ENCODE data around the gene CATSPER1.

CATSPER1 gene

GRCh38 chr11:66046901-66047300 is 20.6 kb upstream of the CATSPER1 start:
- no peaks in the 10 kb centered on the region for H4K20me1 ChIP-seq (ENCODE audit: insufficient read depth, low read length)
- DNase-seq = no peak
- H3K9ac ChIP-seq (ENCODE audit: low read depth, low read length) = no peak overlapping the region
- no peaks in the 10 kb centered on the region for H3K27me3 ChIP-seq (ENCODE audit: insufficient read depth, low read length, poor library complexity)
- no peak overlapping the region for H3K4me3 ChIP-seq (ENCODE audit: low read depth in 1 of 2, low read length in 2 of 2)
- no peak overlapping the region for H3K4me2 ChIP-seq (ENCODE audit: insufficient read depth, low read length)
- H3K79me2 ChIP-seq (ENCODE audit: insufficient read depth, low read length) = no peaks in the 10 kb centered on the region
- no peak for ATAC-seq (ENCODE audit: insufficient read depth, low read depth)
- no peak overlapping the region for H2AFZ ChIP-seq (ENCODE audit: low read depth, low read length)
- TF ChIP-seq CTCF (IDR thresholded peaks at IDR 0.05; ENCODE audit: borderline replicate concordance, extremely low read depth, low read length, poor library complexity, severe bottlenecking) = no peak
- H3K9me3 ChIP-seq (ENCODE audit: insufficient read depth, low read length, severe bottlenecking) = no peaks in the 10 kb centered on the region
- H3K27ac ChIP-seq (ENCODE audit: low read length) = no peak overlapping the region
- H3K36me3 ChIP-seq (ENCODE audit: insufficient read depth, low read length) = no peaks in the 10 kb centered on the region
- peaks cover 25% of the 10 kb centered on the region for H3K4me1 ChIP-seq (ENCODE audit: insufficient read depth, low read length)

- TF ChIP-seq EZH2 (IDR thresholded peaks at IDR 0.05; ENCODE audit: borderline replicate concordance, low read depth, low read length, severe bottlenecking) (no peak), CTCF (IDR thresholded peaks at IDR 0.05; ENCODE audit: borderline replicate concordance, extremely low read depth, low read length, poor library complexity, severe bottlenecking) (peak; percentile 97)
- Histone ChIP-seq H3K27ac (ENCODE audit: low read length) (no peak overlapping the region), H3K27me3 (ENCODE audit: insufficient read depth, low read length, poor library complexity) (no peaks in the 10 kb centered on the region), H3K9me3 (ENCODE audit: insufficient read depth, low read length, severe bottlenecking) (no peaks in the 10 kb centered on the region), H3K4me3 (ENCODE audit: low read depth in 1 of 2, low read length in 2 of 2) (peak overlapping the region in 1 of 2 experiments; percentile 25; a peak in 1 of 4 replicates), H3K36me3 (ENCODE audit: insufficient read depth, low read length) (no peaks in the 10 kb centered on the region), H4K20me1 (ENCODE audit: insufficient read depth, low read length) (no peaks in the 10 kb centered on the region), H3K9ac (ENCODE audit: low read depth, low read length) (peak overlapping the region; percentile 18; the same call in 1 of the 2 replicates), H3K4me2 (ENCODE audit: insufficient read depth, low read length) (peak overlapping the region; percentile 59), H3K79me2 (ENCODE audit: insufficient read depth, low read length) (no peaks in the 10 kb centered on the region), H3K4me1 (ENCODE audit: insufficient read depth, low read length) (peaks cover 13% of the 10 kb centered on the region), H2AFZ (ENCODE audit: low read depth, low read length) (peak overlapping the region; percentile 77)
- DNase-seq (peak; percentile 89), ATAC-seq (ENCODE audit: insufficient read depth, low read depth) (peak; percentile 97)
These were observed 18.9 kb upstream of the CATSPER1 start for GRCh38 chr11:66045177-66045639.

GRCh38 chr11:66044757-66045156 is 18.5 kb upstream of the CATSPER1 start:
- no peaks in the 10 kb centered on the region for H3K36me3 ChIP-seq (ENCODE audit: insufficient read depth, low read length)
- no peaks in the 10 kb centered on the region for H4K20me1 ChIP-seq (ENCODE audit: insufficient read depth, low read length)
- H2AFZ ChIP-seq (ENCODE audit: low read depth, low read length) = peak overlapping the region; percentile 50
- DNase-seq (no peak), ATAC-seq (ENCODE audit: insufficient read depth, low read depth) (no peak)
- H3K79me2 ChIP-seq (ENCODE audit: insufficient read depth, low read length) = no peaks in the 10 kb centered on the region
- no peak for TF ChIP-seq EZH2 (IDR thresholded peaks at IDR 0.05; ENCODE audit: borderline replicate concordance, low read depth, low read length, severe bottlenecking)
- peak overlapping the region in 1 of 2 experiments; percentile 19; a peak in 1 of 4 replicates for H3K4me3 ChIP-seq (ENCODE audit: low read depth in 1 of 2, low read length in 2 of 2)
- no peak overlapping the region for H3K9ac ChIP-seq (ENCODE audit: low read depth, low read length)
- H3K9me3 ChIP-seq (ENCODE audit: insufficient read depth, low read length, severe bottlenecking) = no peaks in the 10 kb centered on the region
- peaks cover 13% of the 10 kb centered on the region for H3K4me1 ChIP-seq (ENCODE audit: insufficient read depth, low read length)
- H3K27ac ChIP-seq (ENCODE audit: low read length) = no peak overlapping the region
- no peaks in the 10 kb centered on the region for H3K27me3 ChIP-seq (ENCODE audit: insufficient read depth, low read length, poor library complexity)
- H3K4me2 ChIP-seq (ENCODE audit: insufficient read depth, low read length) = peak overlapping the region; percentile 59

- no peak for DNase-seq
- no peak overlapping the region for H3K27ac ChIP-seq (ENCODE audit: low read length)
- no peak overlapping the region for H3K4me3 ChIP-seq (ENCODE audit: low read depth in 1 of 2, low read length in 2 of 2)
- H3K9ac ChIP-seq (ENCODE audit: low read depth, low read length) = no peak overlapping the region
- H3K27me3 ChIP-seq (ENCODE audit: insufficient read depth, low read length, poor library complexity) = no peaks in the 10 kb centered on the region
- H3K9me3 ChIP-seq (ENCODE audit: insufficient read depth, low read length, severe bottlenecking) = no peaks in the 10 kb centered on the region
- no peak overlapping the region for H2AFZ ChIP-seq (ENCODE audit: low read depth, low read length)
- H3K36me3 ChIP-seq (ENCODE audit: insufficient read depth, low read length) = no peaks in the 10 kb centered on the region
- ATAC-seq (ENCODE audit: insufficient read depth, low read depth) = no peak
- TF ChIP-seq CTCF (IDR thresholded peaks at IDR 0.05; ENCODE audit: borderline replicate concordance, extremely low read depth, low read length, poor library complexity, severe bottlenecking) (no peak), EZH2 (IDR thresholded peaks at IDR 0.05; ENCODE audit: borderline replicate concordance, low read depth, low read length, severe bottlenecking) (no peak)
- no peak overlapping the region for H3K4me2 ChIP-seq (ENCODE audit: insufficient read depth, low read length)
- no peaks in the 10 kb centered on the region for H3K79me2 ChIP-seq (ENCODE audit: insufficient read depth, low read length)
- peaks cover 13% of the 10 kb centered on the region for H3K4me1 ChIP-seq (ENCODE audit: insufficient read depth, low read length)
- H4K20me1 ChIP-seq (ENCODE audit: insufficient read depth, low read length) = no peaks in the 10 kb centered on the region
These were observed 17.0 kb upstream of the CATSPER1 start for GRCh38 chr11:66042996-66043906.

All from DND-41 (cell line).